ENCODE results near the gene FRY. TPM values are rescaled to one million over a fixed set of nuclear protein-coding genes. Genes with fewer than 3 reads are reported as not detected.

Gene FRY
- total RNA-seq, 1 experiment from 2014 or later, result 1.9 TPM

DNA sequence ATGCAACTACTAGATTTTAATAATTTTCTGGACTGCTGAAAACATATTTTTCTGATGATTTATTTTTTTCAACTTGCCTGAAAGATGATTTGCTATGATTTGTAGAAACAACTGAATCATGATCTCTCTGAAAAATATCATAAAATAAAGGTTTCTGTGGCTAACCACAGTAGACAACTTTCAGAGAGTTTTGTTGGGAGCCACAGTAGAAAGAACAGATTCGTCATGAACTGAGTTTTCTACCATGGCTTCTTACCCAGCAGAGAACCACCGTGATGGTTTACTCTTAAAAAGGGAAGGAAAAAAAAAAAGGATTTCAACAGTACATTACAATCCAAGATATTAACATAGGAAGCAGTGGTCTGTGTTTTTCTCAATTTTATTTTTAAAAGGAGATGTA, 265.6 kb downstream of the FRY start:
- DNase-seq (ENCODE audit: low read depth), result no peak
- in situ Hi-C loops (cut with HindIII; ENCODE audit: low pct_unique_long_range_greater_than_20kb, low sequenced_read_pairs), result no loop called here

GRCh38 chr13:32298695-32299094, 267.1 kb downstream of the FRY start:
- DNase-seq (ENCODE audit: low read depth), result no peak
- in situ Hi-C loops (cut with HindIII; ENCODE audit: low pct_unique_long_range_greater_than_20kb, low sequenced_read_pairs), result no loop called here

DNA sequence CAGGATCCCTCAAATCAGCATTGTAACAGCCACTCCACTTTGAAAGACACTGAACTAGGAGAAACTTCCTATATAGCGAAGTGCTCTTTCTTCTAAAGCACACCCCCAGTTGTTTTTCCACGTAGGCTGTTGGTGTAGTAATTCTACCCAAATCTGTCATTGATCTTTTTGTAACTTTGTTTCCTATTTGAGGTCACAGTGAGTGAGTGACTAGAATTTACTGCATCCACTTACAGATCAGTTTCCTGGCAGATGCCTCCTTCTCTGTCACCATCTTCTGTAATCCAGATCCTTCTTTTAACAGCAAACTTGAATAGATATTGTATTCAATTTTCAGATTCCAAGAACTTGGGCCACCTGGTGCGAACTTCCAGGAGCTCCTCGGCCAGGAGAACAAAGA, 268.3 kb downstream of the FRY start:
- no peak for DNase-seq (ENCODE audit: low read depth)
- in situ Hi-C loops (cut with HindIII; ENCODE audit: low pct_unique_long_range_greater_than_20kb, low sequenced_read_pairs), result no loop called here

GRCh38 chr13:32300406-32300805, 268.8 kb downstream of the FRY start:
- no peak for DNase-seq (ENCODE audit: low read depth)
- in situ Hi-C loops (cut with HindIII; ENCODE audit: low pct_unique_long_range_greater_than_20kb, low sequenced_read_pairs), result no loop called here

GRCh38 chr13:32300920-32301319, 269.3 kb downstream of the FRY start:
- DNase-seq (ENCODE audit: low read depth), result no peak
- in situ Hi-C loops (cut with HindIII; ENCODE audit: low pct_unique_long_range_greater_than_20kb, low sequenced_read_pairs), result no loop called here

DNA sequence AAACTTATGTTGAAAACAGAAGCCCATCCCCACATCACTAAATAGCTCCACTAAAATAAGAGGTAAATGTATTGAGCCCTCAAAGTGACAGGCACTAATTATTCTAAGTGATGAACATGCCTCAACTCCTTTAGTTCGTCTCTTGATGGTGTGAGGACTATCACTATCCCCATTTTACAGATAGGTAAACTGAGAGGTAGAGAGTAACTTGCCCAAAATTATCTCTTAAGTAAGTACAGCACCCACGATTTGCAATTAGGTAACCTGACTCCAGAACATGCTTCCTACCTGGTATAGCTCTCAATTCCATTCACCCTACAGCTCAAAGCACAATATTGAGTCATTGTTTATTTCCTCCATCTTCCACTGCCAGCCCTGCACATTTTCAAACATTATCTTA, 270.9 kb downstream of the FRY start:
- in situ Hi-C loops (cut with HindIII; ENCODE audit: low pct_unique_long_range_greater_than_20kb, low sequenced_read_pairs), result no loop called here
- no peak for DNase-seq (ENCODE audit: low read depth)

GRCh38 chr13:32305646-32306045, 274.1 kb downstream of the FRY start:
- in situ Hi-C loops (cut with HindIII; ENCODE audit: low pct_unique_long_range_greater_than_20kb, low sequenced_read_pairs), result no loop called here
- no peak for DNase-seq (ENCODE audit: low read depth)

GRCh38 chr13:32309312-32310133, 277.9 kb downstream of the FRY start:
- peak; percentile 2 for DNase-seq (ENCODE audit: low read depth)
- in situ Hi-C loops (cut with HindIII; ENCODE audit: low pct_unique_long_range_greater_than_20kb, low sequenced_read_pairs), result no loop called here

GRCh38 chr13:32310134-32310706, 278.6 kb downstream of the FRY start:
- in situ Hi-C loops (cut with HindIII; ENCODE audit: low pct_unique_long_range_greater_than_20kb, low sequenced_read_pairs), result no loop called here
- DNase-seq (ENCODE audit: low read depth), result peak; percentile 25

- no peak for DNase-seq (ENCODE audit: low read depth)
- in situ Hi-C loops (cut with HindIII; ENCODE audit: low pct_unique_long_range_greater_than_20kb, low sequenced_read_pairs), result no loop called here
These were observed 279.8 kb downstream of the FRY start for GRCh38 chr13:32311188-32311897.

GRCh38 chr13:32314271-32315237, 283.0 kb downstream of the FRY start:
- in situ Hi-C loops (cut with HindIII; ENCODE audit: low pct_unique_long_range_greater_than_20kb, low sequenced_read_pairs), result no loop called here
- DNase-seq (ENCODE audit: low read depth), result no peak

DNA sequence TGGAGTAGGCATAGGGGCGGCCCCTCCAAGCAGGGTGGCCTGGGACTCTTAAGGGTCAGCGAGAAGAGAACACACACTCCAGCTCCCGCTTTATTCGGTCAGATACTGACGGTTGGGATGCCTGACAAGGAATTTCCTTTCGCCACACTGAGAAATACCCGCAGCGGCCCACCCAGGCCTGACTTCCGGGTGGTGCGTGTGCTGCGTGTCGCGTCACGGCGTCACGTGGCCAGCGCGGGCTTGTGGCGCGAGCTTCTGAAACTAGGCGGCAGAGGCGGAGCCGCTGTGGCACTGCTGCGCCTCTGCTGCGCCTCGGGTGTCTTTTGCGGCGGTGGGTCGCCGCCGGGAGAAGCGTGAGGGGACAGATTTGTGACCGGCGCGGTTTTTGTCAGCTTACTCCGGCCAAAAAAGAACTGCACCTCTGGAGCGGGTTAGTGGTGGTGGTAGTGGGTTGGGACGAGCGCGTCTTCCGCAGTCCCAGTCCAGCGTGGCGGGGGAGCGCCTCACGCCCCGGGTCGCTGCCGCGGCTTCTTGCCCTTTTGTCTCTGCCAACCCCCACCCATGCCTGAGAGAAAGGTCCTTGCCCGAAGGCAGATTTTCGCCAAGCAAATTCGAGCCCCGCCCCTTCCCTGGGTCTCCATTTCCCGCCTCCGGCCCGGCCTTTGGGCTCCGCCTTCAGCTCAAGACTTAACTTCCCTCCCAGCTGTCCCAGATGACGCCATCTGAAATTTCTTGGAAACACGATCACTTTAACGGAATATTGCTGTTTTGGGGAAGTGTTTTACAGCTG, 283.9 kb downstream of the FRY start, which contains the start of the genes BRCA2 and ZAR1L:
BRCA2 (plus strand) TSS at position 271 of the 790 bp plus-strand sequence. CDS start 953 bp downstream, outside the sequence.
ZAR1L (minus strand) TSS at position 126 of the 790 bp plus-strand sequence. CDS start 3,438 bp downstream, outside the sequence.
- DNase-seq (ENCODE audit: low read depth), result peak; percentile 75
- in situ Hi-C loops (cut with HindIII; ENCODE audit: low pct_unique_long_range_greater_than_20kb, low sequenced_read_pairs), result no loop called here

DNA sequence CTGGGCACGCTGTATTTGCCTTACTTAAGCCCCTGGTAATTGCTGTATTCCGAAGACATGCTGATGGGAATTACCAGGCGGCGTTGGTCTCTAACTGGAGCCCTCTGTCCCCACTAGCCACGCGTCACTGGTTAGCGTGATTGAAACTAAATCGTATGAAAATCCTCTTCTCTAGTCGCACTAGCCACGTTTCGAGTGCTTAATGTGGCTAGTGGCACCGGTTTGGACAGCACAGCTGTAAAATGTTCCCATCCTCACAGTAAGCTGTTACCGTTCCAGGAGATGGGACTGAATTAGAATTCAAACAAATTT, 284.4 kb downstream of the FRY start:
- DNase-seq (ENCODE audit: low read depth), result no peak
- in situ Hi-C loops (cut with HindIII; ENCODE audit: low pct_unique_long_range_greater_than_20kb, low sequenced_read_pairs), result no loop called here

DNA sequence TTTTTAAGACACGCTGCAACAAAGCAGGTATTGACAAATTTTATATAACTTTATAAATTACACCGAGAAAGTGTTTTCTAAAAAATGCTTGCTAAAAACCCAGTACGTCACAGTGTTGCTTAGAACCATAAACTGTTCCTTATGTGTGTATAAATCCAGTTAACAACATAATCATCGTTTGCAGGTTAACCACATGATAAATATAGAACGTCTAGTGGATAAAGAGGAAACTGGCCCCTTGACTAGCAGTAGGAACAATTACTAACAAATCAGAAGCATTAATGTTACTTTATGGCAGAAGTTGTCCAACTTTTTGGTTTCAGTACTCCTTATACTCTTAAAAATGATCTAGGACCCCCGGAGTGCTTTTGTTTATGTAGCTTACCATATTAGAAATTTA, 284.9 kb downstream of the FRY start:
- in situ Hi-C loops (cut with HindIII; ENCODE audit: low pct_unique_long_range_greater_than_20kb, low sequenced_read_pairs), result no loop called here
- no peak for DNase-seq (ENCODE audit: low read depth)

GRCh38 chr13:32317716-32318465, 286.3 kb downstream of the FRY start:
- in situ Hi-C loops (cut with HindIII; ENCODE audit: low pct_unique_long_range_greater_than_20kb, low sequenced_read_pairs), result no loop called here

GRCh38 chr13:32320528-32320927, 289.0 kb downstream of the FRY start:
- in situ Hi-C loops (cut with HindIII; ENCODE audit: low pct_unique_long_range_greater_than_20kb, low sequenced_read_pairs), result no loop called here
- no peak for DNase-seq (ENCODE audit: low read depth)

More at GRCh38 chr13:32317716-32318465, 286.3 kb downstream of the FRY start:
- no peak for DNase-seq (ENCODE audit: low read depth)

GRCh38 chr13:32323912-32324311, 292.3 kb downstream of the FRY start:
- no peak for DNase-seq (ENCODE audit: low read depth)
- in situ Hi-C loops (cut with HindIII; ENCODE audit: low pct_unique_long_range_greater_than_20kb, low sequenced_read_pairs), result no loop called here
